ENCODE data around the gene FHDC1. TPM values are rescaled to one million over a fixed set of nuclear protein-coding genes. Genes with fewer than 3 reads are reported as not detected.

The FHDC1 gene
- total and polyA plus RNA-seq, 2 donors = 1.6 to 7.1 TPM

GRCh38 chr4:153000076-153000420 is 63.9 kb downstream of the FHDC1 start:
- H3K4me3 ChIP-seq (ENCODE audit: low read depth, low read length) = no peak overlapping the region
- no peaks in the 10 kb centered on the region for H3K4me1 ChIP-seq (ENCODE audit: insufficient read depth)
- H3K27ac ChIP-seq (ENCODE audit: low read depth) = no peak overlapping the region
- DNase-seq (ENCODE audit: extremely low spot score) = no peak
- H3K36me3 ChIP-seq (ENCODE audit: insufficient read depth) = no peaks in the 10 kb centered on the region
- 61% methylated on average over 1 of the region's 1 CpG for WGBS

DNA sequence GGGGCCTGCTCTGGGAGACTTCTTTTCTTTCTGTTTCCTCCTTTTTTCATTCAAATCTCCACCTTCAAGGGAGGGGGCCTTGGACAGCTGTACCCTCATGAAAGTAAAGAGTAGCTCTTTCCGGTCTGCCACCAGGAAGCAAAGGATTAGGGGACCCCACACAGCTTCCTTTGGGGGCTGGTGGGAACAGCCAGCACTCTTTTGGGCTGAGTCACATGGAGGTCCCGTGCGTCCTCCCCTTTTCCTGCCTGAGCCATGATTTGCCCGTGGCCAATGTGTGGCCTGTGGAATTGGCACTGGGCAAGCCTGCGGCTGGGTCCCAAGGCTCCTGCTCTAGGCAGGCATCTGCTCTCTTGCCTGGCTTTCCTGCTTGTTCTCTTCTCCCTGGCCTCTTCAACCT is 65.5 kb downstream of the FHDC1 start:
- no peak overlapping the region for H3K27ac ChIP-seq (ENCODE audit: low read depth)
- WGBS = 77% methylated on average over 5 of the region's 5 CpGs
- DNase-seq (ENCODE audit: extremely low spot score) = no peak

GRCh38 chr4:153002110-153002509 is 66.0 kb downstream of the FHDC1 start:
- no peaks in the 10 kb centered on the region for H3K36me3 ChIP-seq (ENCODE audit: insufficient read depth)
- no peak overlapping the region for H3K27ac ChIP-seq (ENCODE audit: low read depth)
- no peak overlapping the region for H3K4me3 ChIP-seq (ENCODE audit: low read depth, low read length)
- no peaks in the 10 kb centered on the region for H3K4me1 ChIP-seq (ENCODE audit: insufficient read depth)
- WGBS = 47% methylated on average over 2 of the region's 2 CpGs
- DNase-seq (ENCODE audit: extremely low spot score) = no peak

More for the DNA sequence above, 65.5 kb downstream of the FHDC1 start:
- Histone ChIP-seq H3K4me3 (ENCODE audit: low read depth, low read length) (no peak overlapping the region), H3K4me1 (ENCODE audit: insufficient read depth) (no peaks in the 10 kb centered on the region), H3K36me3 (ENCODE audit: insufficient read depth) (no peaks in the 10 kb centered on the region)

DNA sequence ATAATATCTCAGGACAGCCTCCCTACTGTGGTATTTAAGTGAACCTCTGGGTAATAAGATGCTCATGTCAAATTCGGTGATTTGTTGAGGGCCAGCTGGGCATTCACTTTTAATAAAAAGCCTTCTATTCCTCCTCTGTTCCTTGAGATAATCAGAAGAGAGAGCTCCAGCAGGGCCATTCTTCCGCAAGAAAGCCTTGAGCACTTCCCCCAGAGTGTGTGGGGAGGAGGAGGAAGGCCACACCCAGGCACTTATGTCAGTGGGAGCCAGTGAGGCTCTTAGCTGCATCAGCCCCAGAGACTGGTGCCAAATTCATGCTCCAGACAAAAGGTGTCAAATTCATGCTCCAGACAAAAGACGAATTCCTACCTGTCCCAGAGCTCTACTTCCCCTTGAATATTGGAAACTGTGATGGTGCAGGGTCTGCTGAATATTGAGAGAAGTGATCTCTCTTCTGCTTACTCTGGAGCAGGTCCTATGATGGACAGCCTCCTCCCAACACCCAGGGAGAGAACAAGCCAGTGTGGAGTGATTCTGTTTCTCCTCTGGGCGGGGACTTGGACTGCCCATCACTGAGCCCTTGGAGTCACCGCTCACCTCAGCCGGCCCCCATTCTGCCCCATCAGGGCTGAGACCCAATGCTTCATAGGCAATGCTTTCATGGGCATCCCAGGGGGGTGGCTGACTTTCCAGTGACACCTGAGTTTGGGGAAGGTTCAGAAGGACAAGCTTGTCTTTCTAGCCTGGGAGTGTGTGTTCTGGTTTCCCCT is 68.1 kb downstream of the FHDC1 start:
- Histone ChIP-seq H3K4me3 (ENCODE audit: low read depth, low read length) (no peak overlapping the region), H3K4me1 (ENCODE audit: insufficient read depth) (no peaks in the 10 kb centered on the region), H3K27ac (ENCODE audit: low read depth) (no peak overlapping the region), H3K36me3 (ENCODE audit: insufficient read depth) (no peaks in the 10 kb centered on the region)
- DNase-seq (ENCODE audit: extremely low spot score) = no peak
- WGBS = 76% methylated on average over 6 of the region's 6 CpGs

- no peaks in the 10 kb centered on the region for H3K4me1 ChIP-seq (ENCODE audit: insufficient read depth)
- H3K36me3 ChIP-seq (ENCODE audit: insufficient read depth) = no peaks in the 10 kb centered on the region
- no peak for DNase-seq (ENCODE audit: extremely low spot score)
- no peak overlapping the region for H3K27ac ChIP-seq (ENCODE audit: low read depth)
- no peak overlapping the region for H3K4me3 ChIP-seq (ENCODE audit: low read depth, low read length)
- WGBS = 66% methylated on average over 8 of the region's 8 CpGs
Measured at GRCh38 chr4:153005899-153006381, 69.8 kb downstream of the FHDC1 start.

GRCh38 chr4:153008578-153009199 is 72.6 kb downstream of the FHDC1 start:
- no peaks in the 10 kb centered on the region for H3K36me3 ChIP-seq (ENCODE audit: insufficient read depth)
- no peaks in the 10 kb centered on the region for H3K4me1 ChIP-seq (ENCODE audit: insufficient read depth)
- no peak overlapping the region for H3K4me3 ChIP-seq (ENCODE audit: low read depth, low read length)
- no peak overlapping the region for H3K27ac ChIP-seq (ENCODE audit: low read depth)
- WGBS = 87% methylated on average over 15 of the region's 15 CpGs
- no peak for DNase-seq (ENCODE audit: extremely low spot score)

GRCh38 chr4:153010146-153010545 is 74.0 kb downstream of the FHDC1 start:
- WGBS = 71% methylated on average over 3 of the region's 3 CpGs
- H3K4me3 ChIP-seq (ENCODE audit: low read depth, low read length) = no peak overlapping the region
- no peak overlapping the region for H3K27ac ChIP-seq (ENCODE audit: low read depth)
- H3K36me3 ChIP-seq (ENCODE audit: insufficient read depth) = no peaks in the 10 kb centered on the region
- no peaks in the 10 kb centered on the region for H3K4me1 ChIP-seq (ENCODE audit: insufficient read depth)
- DNase-seq (ENCODE audit: extremely low spot score) = no peak

DNA sequence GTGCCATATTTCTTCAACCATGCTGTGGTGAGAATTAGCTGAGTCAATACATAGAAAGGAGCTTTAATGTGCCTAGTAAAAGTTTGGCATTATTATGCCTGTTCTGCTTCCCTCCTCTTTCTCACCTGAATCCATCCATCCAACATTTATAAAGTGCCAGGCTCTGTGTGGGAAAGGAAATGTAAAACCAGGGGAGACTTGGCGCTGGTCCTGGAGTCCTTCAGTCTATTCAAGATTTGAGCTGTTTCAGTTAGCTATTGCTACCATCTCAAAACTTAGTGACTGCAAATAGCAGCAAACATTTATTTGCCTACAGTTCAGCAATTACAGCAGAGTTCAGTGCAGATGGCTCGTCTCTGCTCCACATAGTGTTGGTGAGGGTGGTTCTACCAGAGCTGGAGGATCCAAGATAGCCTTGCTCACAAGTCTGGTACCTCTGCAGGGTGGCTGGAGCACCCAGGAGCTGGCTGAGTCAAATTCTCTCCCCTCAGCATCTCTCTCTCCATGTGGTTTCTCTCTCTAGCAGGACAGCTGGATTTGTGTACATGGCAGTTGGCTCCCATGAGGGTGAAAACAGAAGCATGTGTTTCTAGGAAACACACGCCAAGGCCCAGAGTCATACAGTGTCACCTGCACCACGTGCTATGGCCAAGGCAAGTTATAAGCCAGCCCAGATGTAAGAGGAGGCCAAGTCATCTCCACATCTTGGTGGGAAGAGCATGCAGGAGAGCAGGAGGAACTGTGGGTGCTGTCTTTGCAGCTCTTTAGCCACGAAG is 77.3 kb downstream of the FHDC1 start:
- DNase-seq (ENCODE audit: extremely low spot score) = no peak
- H3K27ac ChIP-seq (ENCODE audit: low read depth) = no peak overlapping the region
- H3K36me3 ChIP-seq (ENCODE audit: insufficient read depth) = no peaks in the 10 kb centered on the region
- no peaks in the 10 kb centered on the region for H3K4me1 ChIP-seq (ENCODE audit: insufficient read depth)
- H3K4me3 ChIP-seq (ENCODE audit: low read depth, low read length) = no peak overlapping the region
- 52% methylated on average over 5 of the region's 5 CpGs for WGBS

- no peak for DNase-seq (ENCODE audit: extremely low spot score)
- Histone ChIP-seq H3K36me3 (ENCODE audit: insufficient read depth) (no peaks in the 10 kb centered on the region), H3K27ac (ENCODE audit: low read depth) (no peak overlapping the region), H3K4me1 (ENCODE audit: insufficient read depth) (no peaks in the 10 kb centered on the region), H3K4me3 (ENCODE audit: low read depth, low read length) (no peak overlapping the region)
Measured at GRCh38 chr4:153014460-153014859, 78.3 kb downstream of the FHDC1 start.

DNA sequence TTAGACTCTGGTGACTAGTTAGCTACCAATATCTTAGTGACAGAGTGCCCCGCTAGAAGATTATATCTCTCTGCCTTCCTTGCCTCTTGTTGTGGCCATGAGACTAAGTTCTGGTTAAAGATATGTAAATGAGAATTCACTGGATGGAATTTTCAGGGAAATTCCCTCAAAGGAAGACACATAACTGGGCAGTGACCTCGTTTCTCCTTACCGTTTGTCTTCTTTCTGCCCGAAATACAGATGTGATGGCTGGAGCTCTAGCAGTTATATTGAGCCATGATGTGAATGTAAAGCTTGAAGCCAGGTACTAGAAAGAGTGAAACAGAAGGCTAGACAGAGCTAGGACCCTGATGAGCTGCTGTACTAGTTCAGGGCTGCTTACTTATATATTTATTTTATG is 80.5 kb downstream of the FHDC1 start:
- no peak for DNase-seq (ENCODE audit: extremely low spot score)
- H3K4me3 ChIP-seq (ENCODE audit: low read depth, low read length) = no peak overlapping the region
- 85% methylated on average over 4 of the region's 4 CpGs for WGBS
- no peak overlapping the region for H3K27ac ChIP-seq (ENCODE audit: low read depth)
- H3K4me1 ChIP-seq (ENCODE audit: insufficient read depth) = no peaks in the 10 kb centered on the region
- H3K36me3 ChIP-seq (ENCODE audit: insufficient read depth) = no peaks in the 10 kb centered on the region

- H3K27ac ChIP-seq (ENCODE audit: low read depth) = no peak overlapping the region
- no peaks in the 10 kb centered on the region for H3K36me3 ChIP-seq (ENCODE audit: insufficient read depth)
- H3K4me1 ChIP-seq (ENCODE audit: insufficient read depth) = no peaks in the 10 kb centered on the region
- no peak for DNase-seq (ENCODE audit: extremely low spot score)
- H3K4me3 ChIP-seq (ENCODE audit: low read depth, low read length) = no peak overlapping the region
- WGBS = 95% methylated on average over 4 of the region's 4 CpGs
Measured at GRCh38 chr4:153018031-153018430, 81.9 kb downstream of the FHDC1 start.

DNA sequence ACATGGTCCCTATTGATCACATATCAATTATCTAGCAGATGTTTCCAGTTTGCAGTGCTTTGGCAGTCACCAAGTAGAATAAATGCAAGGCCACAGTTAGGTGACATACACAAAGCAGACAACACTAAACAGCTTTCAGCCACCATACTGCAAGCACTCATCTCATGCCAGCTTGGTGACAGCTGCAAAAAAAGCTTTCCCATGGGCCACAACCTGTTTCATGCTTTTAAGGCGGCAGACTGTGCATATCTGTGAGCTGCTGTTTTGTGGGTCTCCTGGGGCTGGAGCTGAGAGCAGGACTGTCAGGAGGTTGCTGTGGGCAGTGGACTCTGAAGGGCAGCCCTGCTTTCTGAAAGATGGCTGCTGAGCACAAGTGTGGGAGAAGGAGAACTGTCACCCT is 82.6 kb downstream of the FHDC1 start:
- 96% methylated on average over 1 of the region's 1 CpG for WGBS
- no peak for DNase-seq (ENCODE audit: extremely low spot score)
- Histone ChIP-seq H3K4me3 (ENCODE audit: low read depth, low read length) (no peak overlapping the region), H3K36me3 (ENCODE audit: insufficient read depth) (no peaks in the 10 kb centered on the region), H3K27ac (ENCODE audit: low read depth) (no peak overlapping the region), H3K4me1 (ENCODE audit: insufficient read depth) (no peaks in the 10 kb centered on the region)

- 90% methylated on average over 9 of the region's 9 CpGs for WGBS
- H3K36me3 ChIP-seq (ENCODE audit: insufficient read depth) = no peaks in the 10 kb centered on the region
- H3K4me3 ChIP-seq (ENCODE audit: low read depth, low read length) = no peak overlapping the region
- no peaks in the 10 kb centered on the region for H3K4me1 ChIP-seq (ENCODE audit: insufficient read depth)
- no peak for DNase-seq (ENCODE audit: extremely low spot score)
- no peak overlapping the region for H3K27ac ChIP-seq (ENCODE audit: low read depth)
Measured at GRCh38 chr4:153019906-153020305, 83.8 kb downstream of the FHDC1 start.

DNA sequence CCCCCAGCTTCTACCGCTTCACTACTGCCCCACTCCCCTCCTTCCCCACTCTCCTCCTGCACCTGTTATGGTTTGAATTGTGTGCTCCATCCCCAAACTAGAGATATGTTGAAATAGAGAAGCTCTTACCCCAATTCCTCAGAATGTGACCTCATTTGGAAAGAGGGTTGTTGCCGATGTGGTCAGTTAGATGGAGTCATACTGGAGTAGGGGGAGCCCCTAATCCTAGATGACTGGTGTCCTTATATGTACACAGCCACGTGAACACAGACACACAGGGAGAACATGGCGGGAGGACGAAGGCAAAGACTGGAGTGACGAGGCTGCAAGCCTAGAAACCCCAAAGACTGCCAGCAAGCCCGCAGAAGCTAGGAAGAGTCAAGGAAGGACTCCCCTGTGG is 84.3 kb downstream of the FHDC1 start:
- 88% methylated on average over 7 of the region's 7 CpGs for WGBS
- no peaks in the 10 kb centered on the region for H3K36me3 ChIP-seq (ENCODE audit: insufficient read depth)
- DNase-seq (ENCODE audit: extremely low spot score) = no peak
- H3K4me3 ChIP-seq (ENCODE audit: low read depth, low read length) = no peak overlapping the region
- no peaks in the 10 kb centered on the region for H3K4me1 ChIP-seq (ENCODE audit: insufficient read depth)
- no peak overlapping the region for H3K27ac ChIP-seq (ENCODE audit: low read depth)
